Tongue (tissue), 2 donors: ENCODE measurements around the gene DBNL. TPM values are rescaled to one million over a fixed set of nuclear protein-coding genes. Genes with fewer than 3 reads are reported as not detected.
A peak's percentile ranks its signal among the peaks of the same experiment; 100 is the strongest.

Experiments
- DNase-seq: peaks from one replicate; pipeline ENCODE4 v3.0.0-alpha.2; 2015
- total RNA-seq: library from RNA; depleted of rRNA; stranded (reverse); fragments of >200 nt; gene quantifications from one replicate; pipeline ENCODE4 v1.2.3, GENCODE V29; 2014

Gene DBNL
- total RNA-seq, 1 donor from 2014 or later = 75.1 TPM

GRCh38 chr7:44078521-44078920 lies 34.0 kb downstream of the DBNL start:
- no peak for DNase-seq

- DNase-seq = no peak
These were observed 35.0 kb downstream of the DBNL start for GRCh38 chr7:44079331-44080021.

- DNase-seq = no peak
These were observed 35.6 kb downstream of the DBNL start for GRCh38 chr7:44080118-44080517.

GRCh38 chr7:44080686-44081265 lies 36.3 kb downstream of the DBNL start:
- DNase-seq = peak; percentile 65

GRCh38 chr7:44081266-44081748 lies 36.8 kb downstream of the DBNL start:
- DNase-seq = no peak

GRCh38 chr7:44082541-44083207 lies 38.2 kb downstream of the DBNL start:
- DNase-seq = peak; percentile 99

- DNase-seq = no peak
These were observed 39.3 kb downstream of the DBNL start for GRCh38 chr7:44083796-44084195.

- no peak for DNase-seq
These were observed 40.2 kb downstream of the DBNL start for GRCh38 chr7:44084701-44085100.

- DNase-seq = no peak
These were observed 41.0 kb downstream of the DBNL start for GRCh38 chr7:44085546-44085945.

GRCh38 chr7:44086627-44087026 lies 42.1 kb downstream of the DBNL start:
- DNase-seq = no peak

- no peak for DNase-seq
These were observed 43.7 kb downstream of the DBNL start for GRCh38 chr7:44087911-44088838.

- no peak for DNase-seq
These were observed 48.7 kb downstream of the DBNL start for GRCh38 chr7:44093102-44093641.

GRCh38 chr7:44094365-44094764 lies 49.9 kb downstream of the DBNL start:
- no peak for DNase-seq

- no peak for DNase-seq
These were observed 50.5 kb downstream of the DBNL start for GRCh38 chr7:44094883-44095592.

GRCh38 chr7:44095781-44096180 lies 51.3 kb downstream of the DBNL start:
- no peak for DNase-seq

GRCh38 chr7:44096326-44096881 lies 51.9 kb downstream of the DBNL start:
- no peak for DNase-seq

GRCh38 chr7:44097064-44097932 lies 52.8 kb downstream of the DBNL start:
- no peak for DNase-seq

- DNase-seq = no peak
These were observed 53.9 kb downstream of the DBNL start for GRCh38 chr7:44098092-44099068.

- no peak for DNase-seq
These were observed 55.2 kb downstream of the DBNL start for GRCh38 chr7:44099669-44100068.
